GM23248 (cell line): ENCODE measurements around the gene OR8G1.

Experiments
- EZH2 ChIP-seq: fragments of 200-600 bp; sonication (generic); IDR thresholded peaks from 2 replicates; pipeline ENCODE4 v1.6.1; 2018; ENCODE audit warnings: antibody characterized with exemption, mild to moderate bottlenecking; ENCODE audit not compliant: insufficient read depth, poor library complexity, severe bottlenecking
- EZH2phosphoT487 ChIP-seq: fragments of 200-600 bp; sonication (generic); IDR thresholded peaks from 2 replicates; pipeline ENCODE4 v1.6.1; 2018; ENCODE audit warnings: antibody characterized with exemption, moderate library complexity, mild to moderate bottlenecking, low read depth; ENCODE audit not compliant: insufficient read depth

DNA sequence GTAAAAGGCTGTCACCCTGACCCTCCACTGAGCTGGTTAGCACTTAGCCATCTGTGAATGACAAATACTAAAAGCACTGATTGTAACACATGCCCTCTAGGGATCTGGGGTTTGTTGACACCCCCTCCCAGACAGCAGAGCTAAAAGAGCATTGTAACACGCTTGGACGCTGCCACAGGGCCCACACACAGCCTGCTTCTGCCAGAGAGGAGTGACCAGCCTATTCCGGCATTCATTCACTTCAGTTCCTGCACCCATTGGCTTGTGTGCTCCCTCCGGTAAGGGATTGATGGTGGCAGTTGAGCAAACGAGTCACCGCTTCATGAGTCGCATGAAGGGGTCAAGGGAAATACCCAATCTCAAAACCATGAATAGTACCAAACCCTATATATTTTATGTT is 42.0 kb upstream of the OR8G1 start:
- TF ChIP-seq EZH2phosphoT487 (no peak), EZH2 (no peak)
